Panc1 (cell line): Measurements from ENCODE around the gene PARM1. TPM values are rescaled to one million over a fixed set of nuclear protein-coding genes. Genes with fewer than 3 reads are reported as not detected.

Experiments used
- ATAC-seq: fragments of 200-7000 bp; cut with Tn5 transposase; 2 replicates; pipeline ENCODE4 v1.9.1; 2020; ENCODE audit warnings: mild to moderate bottlenecking, moderate library complexity
- BruUV-seq: library from RNA; stranded (reverse); fragments of 400-500 nt; replicated peaks from 2 replicates; lab custom pipeline; 2021; lab: Mats Ljungman, UMichigan
- CTCF ChIA-PET: fragments of 300-600 bp; sonication (Branson Sonifier 250); formaldehyde crosslinking; loops from one replicate; lab custom pipeline; 2022; ENCODE audit warnings: antibody characterized with exemption; lab: Charles Lee
- POLR2A ChIA-PET: fragments of 300-600 bp; sonication (Branson Sonifier 250); formaldehyde crosslinking; loops from one replicate; lab custom pipeline; 2022; ENCODE audit warnings: antibody characterized with exemption; lab: Charles Lee
- DNase-seq: peaks from one replicate; pipeline ENCODE4 v3.0.0-alpha.2; 2010; ENCODE audit warnings: low read depth, low spot score
- H3K27ac ChIP-seq: 2 replicates; pipeline ENCODE4 v1.5.1; 2011; ENCODE audit warnings: mild to moderate bottlenecking, low read length, inconsistent platforms
- H3K27me3 ChIP-seq: fragments of 200-500 bp; sonication (Bioruptor generic); 2 replicates; pipeline ENCODE4 v1.6.0; 2014; ENCODE audit warnings: low read length, inconsistent platforms; ENCODE audit not compliant: control insufficient read depth, insufficient read depth
- H3K36me3 ChIP-seq: fragments of 200-500 bp; sonication (Bioruptor generic); 2 replicates; pipeline ENCODE4 v1.5.1; 2014; ENCODE audit warnings: inconsistent platforms, mild to moderate bottlenecking, low read length, moderate library complexity; ENCODE audit not compliant: control insufficient read depth, insufficient read depth
- H3K4me1 ChIP-seq: 2 replicates; pipeline ENCODE4 v1.5.1; 2011; ENCODE audit warnings: inconsistent platforms, mild to moderate bottlenecking, low read length, moderate library complexity; ENCODE audit not compliant: control insufficient read depth, insufficient read depth
- H3K4me3 ChIP-seq, 2 experiments: 2 replicates each; pipeline ENCODE4 v1.5.1; 2011 to 2012; ENCODE audit warnings: low read depth in 2 of 2, low read length in 2 of 2, mild to moderate bottlenecking in 2 of 2, inconsistent platforms in 1 of 2, moderate library complexity in 1 of 2
- H3K9me3 ChIP-seq: fragments of 200-500 bp; sonication (Bioruptor generic); 2 replicates; pipeline ENCODE4 v1.5.1; 2014; ENCODE audit warnings: low read depth, mild to moderate bottlenecking, inconsistent platforms, low read length, moderate library complexity; ENCODE audit not compliant: control insufficient read depth, insufficient read depth
- POLR2AphosphoS5 ChIP-seq: IDR thresholded peaks from 2 replicates; pipeline ENCODE4 v1.6.1; 2012; ENCODE audit warnings: mild to moderate bottlenecking, low read depth, low read length, moderate library complexity
- SIN3A ChIP-seq: IDR thresholded peaks from 2 replicates; pipeline ENCODE4 v1.6.1; 2012; ENCODE audit warnings: low read depth, mild to moderate bottlenecking, low read length, moderate library complexity, borderline replicate concordance; ENCODE audit not compliant: insufficient read depth
- TCF7L2 ChIP-seq: IDR thresholded peaks from 2 replicates; pipeline ENCODE4 v1.6.1; 2011; ENCODE audit warnings: mild to moderate bottlenecking, low read depth, low read length, inconsistent platforms
- in situ Hi-C: cut with HindIII; loops from 2 replicates; pipeline ENCODE4 v1.10.0; 2016; ENCODE audit warnings: low sequenced_read_pairs, low pct_unique_long_range_greater_than_20kb
- intact Hi-C: fragments of 100-400 bp; cut with micrococcal nuclease; formaldehyde crosslinking; loops from one replicate; pipeline ENCODE4 v1.10.0; 2022; ENCODE audit not compliant: unreplicated experiment
- total RNA-seq: library from RNA; stranded (reverse); gene quantifications from one replicate; pipeline ENCODE4 v1.2.1, GENCODE V29; 2021; ENCODE audit not compliant: unreplicated experiment
- TF ChIP-seq, protein P1 (sequence below): fragments of 450-650 bp; IDR thresholded peaks from 2 replicates; pipeline ENCODE4 v1.5.1; 2017; ENCODE audit warnings: mild to moderate bottlenecking
- TF ChIP-seq, protein P2 (sequence below), 2 experiments: IDR thresholded peaks; 2 replicates each; pipeline ENCODE4 v1.6.1; 2011 to 2012; ENCODE audit warnings: low read depth in 2 of 2, control low read depth in 1 of 2, low read length in 1 of 2, mild to moderate bottlenecking in 1 of 2, moderate library complexity in 1 of 2; ENCODE audit not compliant: insufficient read depth in 1 of 2

The PARM1 gene
- total RNA-seq, 1 experiment from 2014 or later = 0.21 TPM

DNA sequence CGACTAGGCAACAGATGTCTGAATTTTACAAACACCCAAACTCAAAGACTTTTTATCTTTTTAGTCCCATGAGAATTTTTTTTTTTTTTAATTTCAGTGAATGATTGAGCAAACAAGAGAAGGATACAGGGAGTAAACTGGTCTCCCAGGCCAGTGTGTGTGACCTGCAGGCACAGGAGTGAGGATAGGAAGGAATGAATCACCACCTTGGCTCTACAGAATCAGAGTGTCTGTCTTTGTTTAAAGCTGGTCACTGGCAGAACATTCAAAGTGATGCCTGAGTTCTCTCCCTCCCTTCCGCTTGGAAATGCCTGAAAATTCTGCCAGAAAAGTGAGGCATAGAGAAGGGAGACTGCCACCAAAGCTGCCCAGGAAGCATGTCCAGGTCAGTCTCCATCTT is 69.5 kb downstream of the PARM1 start:
- ChIA-PET POLR2A (no interaction called here), CTCF (no interaction called here)
- DNase-seq (no peak), ATAC-seq (no peak)
- TF ChIP-seq TCF7L2 (no peak), POLR2AphosphoS5 (no peak), SIN3A (no peak)
- TF ChIP-seq, protein P1, sequence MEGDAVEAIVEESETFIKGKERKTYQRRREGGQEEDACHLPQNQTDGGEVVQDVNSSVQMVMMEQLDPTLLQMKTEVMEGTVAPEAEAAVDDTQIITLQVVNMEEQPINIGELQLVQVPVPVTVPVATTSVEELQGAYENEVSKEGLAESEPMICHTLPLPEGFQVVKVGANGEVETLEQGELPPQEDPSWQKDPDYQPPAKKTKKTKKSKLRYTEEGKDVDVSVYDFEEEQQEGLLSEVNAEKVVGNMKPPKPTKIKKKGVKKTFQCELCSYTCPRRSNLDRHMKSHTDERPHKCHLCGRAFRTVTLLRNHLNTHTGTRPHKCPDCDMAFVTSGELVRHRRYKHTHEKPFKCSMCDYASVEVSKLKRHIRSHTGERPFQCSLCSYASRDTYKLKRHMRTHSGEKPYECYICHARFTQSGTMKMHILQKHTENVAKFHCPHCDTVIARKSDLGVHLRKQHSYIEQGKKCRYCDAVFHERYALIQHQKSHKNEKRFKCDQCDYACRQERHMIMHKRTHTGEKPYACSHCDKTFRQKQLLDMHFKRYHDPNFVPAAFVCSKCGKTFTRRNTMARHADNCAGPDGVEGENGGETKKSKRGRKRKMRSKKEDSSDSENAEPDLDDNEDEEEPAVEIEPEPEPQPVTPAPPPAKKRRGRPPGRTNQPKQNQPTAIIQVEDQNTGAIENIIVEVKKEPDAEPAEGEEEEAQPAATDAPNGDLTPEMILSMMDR = no peak
- TF ChIP-seq, protein P2, sequence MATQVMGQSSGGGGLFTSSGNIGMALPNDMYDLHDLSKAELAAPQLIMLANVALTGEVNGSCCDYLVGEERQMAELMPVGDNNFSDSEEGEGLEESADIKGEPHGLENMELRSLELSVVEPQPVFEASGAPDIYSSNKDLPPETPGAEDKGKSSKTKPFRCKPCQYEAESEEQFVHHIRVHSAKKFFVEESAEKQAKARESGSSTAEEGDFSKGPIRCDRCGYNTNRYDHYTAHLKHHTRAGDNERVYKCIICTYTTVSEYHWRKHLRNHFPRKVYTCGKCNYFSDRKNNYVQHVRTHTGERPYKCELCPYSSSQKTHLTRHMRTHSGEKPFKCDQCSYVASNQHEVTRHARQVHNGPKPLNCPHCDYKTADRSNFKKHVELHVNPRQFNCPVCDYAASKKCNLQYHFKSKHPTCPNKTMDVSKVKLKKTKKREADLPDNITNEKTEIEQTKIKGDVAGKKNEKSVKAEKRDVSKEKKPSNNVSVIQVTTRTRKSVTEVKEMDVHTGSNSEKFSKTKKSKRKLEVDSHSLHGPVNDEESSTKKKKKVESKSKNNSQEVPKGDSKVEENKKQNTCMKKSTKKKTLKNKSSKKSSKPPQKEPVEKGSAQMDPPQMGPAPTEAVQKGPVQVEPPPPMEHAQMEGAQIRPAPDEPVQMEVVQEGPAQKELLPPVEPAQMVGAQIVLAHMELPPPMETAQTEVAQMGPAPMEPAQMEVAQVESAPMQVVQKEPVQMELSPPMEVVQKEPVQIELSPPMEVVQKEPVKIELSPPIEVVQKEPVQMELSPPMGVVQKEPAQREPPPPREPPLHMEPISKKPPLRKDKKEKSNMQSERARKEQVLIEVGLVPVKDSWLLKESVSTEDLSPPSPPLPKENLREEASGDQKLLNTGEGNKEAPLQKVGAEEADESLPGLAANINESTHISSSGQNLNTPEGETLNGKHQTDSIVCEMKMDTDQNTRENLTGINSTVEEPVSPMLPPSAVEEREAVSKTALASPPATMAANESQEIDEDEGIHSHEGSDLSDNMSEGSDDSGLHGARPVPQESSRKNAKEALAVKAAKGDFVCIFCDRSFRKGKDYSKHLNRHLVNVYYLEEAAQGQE (IDR thresholded peaks at IDR 0.05; ENCODE audit: insufficient read depth in 1 of 2, low read depth in 2 of 2, low read length in 1 of 2) = no peak
- Histone ChIP-seq H3K27me3 (no peaks in the 10 kb centered on the region), H3K27ac (no peak overlapping the region), H3K36me3 (no peaks in the 10 kb centered on the region), H3K9me3 (no peaks in the 10 kb centered on the region), H3K4me3 (no peak overlapping the region), H3K4me1 (no peaks in the 10 kb centered on the region)
- in situ Hi-C loops = no loop called here
- intact Hi-C loops = no loop called here
- no TSS peak for BruUV-seq

DNA sequence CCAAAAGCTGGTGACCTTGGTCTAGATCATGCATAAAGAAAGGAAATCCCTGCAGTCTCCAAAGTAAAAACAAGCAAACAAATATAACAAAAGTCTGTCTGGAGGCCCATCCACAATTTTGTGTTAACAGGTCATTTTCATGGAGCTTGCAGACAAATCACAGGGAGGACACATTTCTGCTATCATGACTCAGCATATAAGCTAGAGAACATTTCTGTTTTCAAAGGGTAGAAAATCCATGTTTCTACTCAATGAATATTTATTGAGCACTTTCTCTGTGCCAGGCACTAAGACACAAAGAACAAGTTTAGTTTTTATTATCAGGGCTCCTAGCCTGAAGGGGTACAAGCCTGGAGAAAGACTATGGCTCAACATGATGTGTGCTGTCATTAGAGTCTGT is 71.1 kb downstream of the PARM1 start:
- Histone ChIP-seq H3K4me3 (no peak overlapping the region), H3K4me1 (no peaks in the 10 kb centered on the region), H3K36me3 (no peaks in the 10 kb centered on the region), H3K9me3 (no peaks in the 10 kb centered on the region), H3K27me3 (no peaks in the 10 kb centered on the region), H3K27ac (no peak overlapping the region)
- POLR2A ChIA-PET = no interaction called here
- intact Hi-C loops = no loop called here
- TF ChIP-seq, protein P2 (IDR thresholded peaks at IDR 0.05; ENCODE audit: insufficient read depth in 1 of 2, low read depth in 2 of 2, low read length in 1 of 2) = no peak
- TF ChIP-seq POLR2AphosphoS5 (no peak), TCF7L2 (no peak), SIN3A (no peak)
- TF ChIP-seq, protein P1 = no peak
- in situ Hi-C loops = no loop called here
- no peak for ATAC-seq
- CTCF ChIA-PET = no interaction called here
- BruUV-seq = no TSS peak
- DNase-seq = no peak
